Nephron (organoid): ENCODE measurements around the gene CCDC73.
A peak's percentile ranks its signal among the peaks of the same experiment; 100 is the strongest.
"Not testable (repeated sequence)": the region's sequence is repeated elsewhere in the genome, so short reads cannot be mapped to it uniquely, and the experiment has no call there.

Experiments used
- H3K27ac Mint-ChIP-seq, 3 experiments: 2 replicates each; pipeline ENCODE4 v1.8.0; 2020; ENCODE audit warnings: mixed read lengths in 3 of 3, mild to moderate bottlenecking in 2 of 3, moderate library complexity in 1 of 3
- H3K27me3 Mint-ChIP-seq: 2 replicates; pipeline ENCODE4 v1.8.0; 2021; ENCODE audit warnings: low read depth, mild to moderate bottlenecking, moderate library complexity, mixed read lengths
- H3K36me3 Mint-ChIP-seq: 2 replicates; pipeline ENCODE4 v1.8.0; 2020; ENCODE audit warnings: low read depth, mixed read lengths
- H3K4me1 Mint-ChIP-seq: 2 replicates; pipeline ENCODE4 v1.8.0; 2020; ENCODE audit warnings: mixed read lengths
- H3K4me3 Mint-ChIP-seq, 3 experiments: 2 replicates each; pipeline ENCODE4 v1.8.0; 2020; ENCODE audit warnings: mild to moderate bottlenecking in 3 of 3, mixed read lengths in 3 of 3, moderate library complexity in 2 of 3
- H3K9me3 Mint-ChIP-seq: 2 replicates; pipeline ENCODE4 v1.8.0; 2020; ENCODE audit warnings: mixed read lengths
- TF ChIP-seq, protein P1 (sequence below), 3 experiments: fragments of 200-600 bp; sonication (generic); IDR thresholded peaks; one replicate each; pipeline ENCODE4 v1.5.0; 2021; ENCODE audit warnings: antibody characterized with exemption in 3 of 3; ENCODE audit not compliant: unreplicated experiment in 3 of 3

CCDC73 gene

DNA sequence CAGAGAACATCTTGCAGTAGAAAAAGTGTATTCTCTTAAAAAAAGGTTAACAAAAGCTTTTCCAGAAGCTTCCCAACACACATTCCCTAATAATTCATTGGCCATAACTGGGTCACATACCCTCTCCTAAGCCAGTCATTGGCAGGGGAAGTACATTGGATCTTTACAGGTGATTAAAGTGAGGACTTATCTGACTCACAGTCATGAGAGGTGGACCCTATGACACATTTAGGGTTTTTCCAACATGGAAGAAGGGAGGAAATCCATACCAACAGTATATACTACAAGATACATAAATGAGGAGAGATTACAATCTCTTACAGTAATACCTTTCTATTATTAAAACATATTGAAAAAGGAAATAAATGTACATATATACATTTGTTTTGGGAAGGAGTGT, 72.2 kb downstream of the CCDC73 start:
- H3K9me3 Mint-ChIP-seq = no peaks in the 10 kb centered on the region
- H3K27me3 Mint-ChIP-seq = no peaks in the 10 kb centered on the region
- no peak overlapping the region for H3K4me3 Mint-ChIP-seq
- peaks cover 11% of the 10 kb centered on the region for H3K4me1 Mint-ChIP-seq
- H3K27ac Mint-ChIP-seq = no peak overlapping the region
- TF ChIP-seq, protein P1, sequence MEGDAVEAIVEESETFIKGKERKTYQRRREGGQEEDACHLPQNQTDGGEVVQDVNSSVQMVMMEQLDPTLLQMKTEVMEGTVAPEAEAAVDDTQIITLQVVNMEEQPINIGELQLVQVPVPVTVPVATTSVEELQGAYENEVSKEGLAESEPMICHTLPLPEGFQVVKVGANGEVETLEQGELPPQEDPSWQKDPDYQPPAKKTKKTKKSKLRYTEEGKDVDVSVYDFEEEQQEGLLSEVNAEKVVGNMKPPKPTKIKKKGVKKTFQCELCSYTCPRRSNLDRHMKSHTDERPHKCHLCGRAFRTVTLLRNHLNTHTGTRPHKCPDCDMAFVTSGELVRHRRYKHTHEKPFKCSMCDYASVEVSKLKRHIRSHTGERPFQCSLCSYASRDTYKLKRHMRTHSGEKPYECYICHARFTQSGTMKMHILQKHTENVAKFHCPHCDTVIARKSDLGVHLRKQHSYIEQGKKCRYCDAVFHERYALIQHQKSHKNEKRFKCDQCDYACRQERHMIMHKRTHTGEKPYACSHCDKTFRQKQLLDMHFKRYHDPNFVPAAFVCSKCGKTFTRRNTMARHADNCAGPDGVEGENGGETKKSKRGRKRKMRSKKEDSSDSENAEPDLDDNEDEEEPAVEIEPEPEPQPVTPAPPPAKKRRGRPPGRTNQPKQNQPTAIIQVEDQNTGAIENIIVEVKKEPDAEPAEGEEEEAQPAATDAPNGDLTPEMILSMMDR (IDR thresholded peaks at IDR 0.05; ENCODE audit: unreplicated experiment in 3 of 3) = no peak
- H3K36me3 Mint-ChIP-seq = no peaks in the 10 kb centered on the region

DNA sequence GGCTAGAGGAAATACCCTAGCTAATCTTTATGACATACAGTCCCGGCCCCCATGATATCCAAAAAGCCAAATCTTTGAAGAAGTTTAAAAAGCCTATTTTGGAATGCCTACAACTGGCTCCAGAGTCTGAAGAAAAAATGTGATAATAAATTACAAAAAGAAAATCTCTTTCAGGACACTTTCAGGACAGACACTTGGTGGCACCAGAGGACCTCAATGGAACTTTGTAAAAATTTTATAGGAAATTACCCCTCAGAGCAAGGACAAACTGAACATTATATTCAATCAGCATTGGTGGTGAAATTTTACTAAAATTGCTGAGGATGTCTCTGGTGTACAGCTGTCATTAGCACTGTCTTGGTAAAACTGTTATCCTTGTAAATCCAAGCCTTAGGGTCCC, 81.0 kb downstream of the CCDC73 start:
- Mint-ChIP-seq H3K36me3 (no peaks in the 10 kb centered on the region), H3K9me3 (no peaks in the 10 kb centered on the region), H3K4me1 (peaks cover 5% of the 10 kb centered on the region), H3K4me3 (no peak overlapping the region), H3K27me3 (no peaks in the 10 kb centered on the region), H3K27ac (no peak overlapping the region)
- TF ChIP-seq, protein P1 (IDR thresholded peaks at IDR 0.05; ENCODE audit: unreplicated experiment in 3 of 3) = peak; percentile 44 to 56 (median 45)

DNA sequence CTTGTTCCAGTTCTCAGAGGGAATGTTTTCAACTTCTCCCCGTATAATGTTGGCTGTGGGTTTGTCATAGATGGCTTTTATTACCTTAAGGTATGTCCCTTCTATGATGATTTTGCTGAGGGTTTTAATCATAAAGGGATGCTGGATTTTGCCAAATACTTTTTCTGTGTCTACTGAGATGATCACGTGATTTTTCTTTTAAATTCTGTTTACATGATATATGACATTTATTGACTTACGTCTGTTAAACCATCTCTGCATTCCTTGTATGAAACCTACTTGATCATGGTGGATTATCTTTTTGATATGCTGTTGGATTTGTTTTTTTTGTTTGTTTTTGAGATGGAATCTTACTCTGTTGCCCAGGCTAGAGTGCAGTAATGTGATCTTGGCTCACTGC, 85.5 kb downstream of the CCDC73 start:
- not testable (repeated sequence) for H3K36me3 Mint-ChIP-seq, H3K4me1 Mint-ChIP-seq, H3K27ac Mint-ChIP-seq, H3K27me3 Mint-ChIP-seq, H3K4me3 Mint-ChIP-seq, H3K9me3 Mint-ChIP-seq

- TF ChIP-seq, protein P1 (IDR thresholded peaks at IDR 0.05; ENCODE audit: unreplicated experiment in 3 of 3) = no peak
- Mint-ChIP-seq H3K9me3 (no peaks in the 10 kb centered on the region), H3K27me3 (no peaks in the 10 kb centered on the region), H3K36me3 (no peaks in the 10 kb centered on the region), H3K27ac (no peak overlapping the region), H3K4me3 (no peak overlapping the region), H3K4me1 (no peaks in the 10 kb centered on the region)
These were observed 87.3 kb downstream of the CCDC73 start for GRCh38 chr11:32706985-32707741.

DNA sequence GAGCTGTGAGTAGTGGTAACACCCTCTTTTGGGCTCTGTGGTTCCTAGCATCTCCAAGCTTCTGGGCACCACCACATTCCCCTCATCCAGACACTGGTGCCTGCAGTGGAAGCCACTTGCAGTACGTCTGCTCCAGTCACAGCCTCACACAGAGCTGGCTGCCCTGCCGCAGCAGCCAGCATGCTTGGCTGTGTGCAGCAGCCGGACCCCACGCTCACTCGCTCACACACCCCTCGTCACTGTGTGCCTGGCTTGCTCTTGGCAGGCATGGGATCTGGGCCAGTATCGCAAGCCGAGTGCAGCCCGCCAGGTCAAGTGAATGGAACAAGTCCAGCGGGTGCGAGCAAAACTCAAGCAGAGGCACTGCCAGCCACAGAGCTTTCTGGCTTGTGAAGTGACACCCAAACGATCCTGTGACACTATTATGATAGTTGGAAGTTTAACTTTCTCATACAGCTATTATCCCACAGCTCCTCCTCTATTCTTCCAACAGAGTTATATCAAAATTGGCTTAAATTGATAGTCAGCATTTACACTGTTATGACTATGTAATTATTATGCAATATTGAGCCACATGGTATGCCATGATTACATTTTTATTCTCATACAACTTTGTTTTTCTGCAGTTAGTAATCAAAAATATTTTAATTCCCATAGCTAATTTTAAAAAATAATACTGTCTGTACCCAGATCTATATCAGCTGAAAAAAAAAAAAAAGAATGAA, 89.0 kb downstream of the CCDC73 start:
- H3K4me1 Mint-ChIP-seq = no peaks in the 10 kb centered on the region
- H3K9me3 Mint-ChIP-seq = no peaks in the 10 kb centered on the region
- no peak overlapping the region for H3K27ac Mint-ChIP-seq
- no peak overlapping the region for H3K4me3 Mint-ChIP-seq
- H3K27me3 Mint-ChIP-seq = no peaks in the 10 kb centered on the region
- TF ChIP-seq, protein P1 (IDR thresholded peaks at IDR 0.05; ENCODE audit: unreplicated experiment in 3 of 3) = no peak
- no peaks in the 10 kb centered on the region for H3K36me3 Mint-ChIP-seq

GRCh38 chr11:32704775-32705174, 89.7 kb downstream of the CCDC73 start:
- no peak overlapping the region for H3K4me3 Mint-ChIP-seq

More at GRCh38 chr11:32704775-32705174, 89.7 kb downstream of the CCDC73 start:
- Mint-ChIP-seq H3K4me1 (no peaks in the 10 kb centered on the region), H3K27ac (no peak overlapping the region), H3K27me3 (no peaks in the 10 kb centered on the region), H3K36me3 (no peaks in the 10 kb centered on the region), H3K9me3 (no peaks in the 10 kb centered on the region)
- TF ChIP-seq, protein P1 (IDR thresholded peaks at IDR 0.05; ENCODE audit: unreplicated experiment in 3 of 3) = no peak
